C4-2B (cell line): Measurements from ENCODE around the gene ITGAX.

Experiments used
- CTCF ChIP-seq: fragments of 450-650 bp; conservative IDR thresholded peaks from 2 replicates; pipeline ENCODE4 v1.5.1; 2017; ENCODE audit warnings: mild to moderate bottlenecking
- ZFX ChIP-seq: fragments of 450-650 bp; IDR thresholded peaks from 2 replicates; pipeline ENCODE4 v1.6.1; 2017

GRCh38 chr16:31327646-31328225, 27.2 kb upstream of the ITGAX start:
- TF ChIP-seq CTCF (no peak), ZFX (no peak)
